Keratinocyte (primary cell): ENCODE data around the gene NT5C3A. TPM values are rescaled to one million over a fixed set of nuclear protein-coding genes. Genes with fewer than 3 reads are reported as not detected.

Experiments used
- DNase-seq: peaks from one replicate; pipeline ENCODE4 v3.0.0-alpha.2; 2011; ENCODE audit warnings: low read depth, missing footprints, low spot score
- FAIRE-seq: peaks from 2 replicates; lab custom pipeline; 2011; peaks lifted over from hg19 to GRCh38; lab: Jason Lieb, UNC
- H2AFZ ChIP-seq: 2 replicates; pipeline ENCODE4 v1.6.0; 2012; ENCODE audit warnings: low read length, control low read depth, inconsistent platforms; ENCODE audit not compliant: control insufficient read depth
- H3K27ac ChIP-seq: 2 replicates; pipeline ENCODE4 v1.5.1; 2011; ENCODE audit warnings: low read length; ENCODE audit not compliant: control insufficient read depth, insufficient read depth
- H3K27me3 ChIP-seq: 3 replicates; pipeline ENCODE4 v1.6.0; 2011; ENCODE audit warnings: low read length; ENCODE audit not compliant: control insufficient read depth, insufficient read depth; ENCODE audit errors: extremely low read depth
- H3K36me3 ChIP-seq, 2 experiments: 2 replicates in 1 of 2; 3 replicates in 1 of 2; pipeline ENCODE4 v1.5.1; 2011; ENCODE audit warnings: low read length in 2 of 2, mild to moderate bottlenecking in 1 of 2; ENCODE audit not compliant: control insufficient read depth in 2 of 2, insufficient read depth in 2 of 2; ENCODE audit errors: extremely low read depth in 1 of 2
- H3K4me1 ChIP-seq: 3 replicates; pipeline ENCODE4 v1.5.1; 2011; ENCODE audit warnings: low read length; ENCODE audit not compliant: control insufficient read depth, insufficient read depth; ENCODE audit errors: extremely low read depth
- H3K4me2 ChIP-seq: 3 replicates; pipeline ENCODE4 v1.6.0; 2011; ENCODE audit warnings: low read depth, low read length; ENCODE audit not compliant: control insufficient read depth, insufficient read depth; ENCODE audit errors: extremely low read depth
- H3K4me3 ChIP-seq, 3 experiments: fragments of 200-600 bp in 1 of 3; sonication (generic) in 1 of 3; 2 replicates in 2 of 3; 3 replicates in 1 of 3; pipeline ENCODE4 v1.5.1; 2011 to 2016; ENCODE audit warnings: low read length in 3 of 3, mild to moderate bottlenecking in 3 of 3, control low read depth in 2 of 3, inconsistent platforms in 1 of 3, low read depth in 1 of 3, mixed read lengths in 1 of 3, mixed run types in 1 of 3, moderate library complexity in 1 of 3; ENCODE audit not compliant: control insufficient read depth in 2 of 3, insufficient read depth in 2 of 3; ENCODE audit errors: extremely low read depth in 1 of 3
- H3K79me2 ChIP-seq: 2 replicates; pipeline ENCODE4 v1.6.0; 2012; ENCODE audit warnings: low read length; ENCODE audit not compliant: control insufficient read depth, insufficient read depth
- H3K9ac ChIP-seq: 3 replicates; pipeline ENCODE4 v1.6.0; 2011; ENCODE audit warnings: low read length; ENCODE audit not compliant: control insufficient read depth, insufficient read depth; ENCODE audit errors: extremely low read depth
- H3K9me1 ChIP-seq: 3 replicates; pipeline ENCODE4 v1.6.0; 2011; ENCODE audit warnings: low read length; ENCODE audit not compliant: control insufficient read depth, insufficient read depth; ENCODE audit errors: extremely low read depth
- H3K9me3 ChIP-seq: 2 replicates; pipeline ENCODE4 v1.5.1; 2012; ENCODE audit warnings: low read depth, low read length; ENCODE audit not compliant: control insufficient read depth
- H4K20me1 ChIP-seq: 3 replicates; pipeline ENCODE4 v1.6.0; 2011; ENCODE audit warnings: low read length; ENCODE audit not compliant: control insufficient read depth, insufficient read depth; ENCODE audit errors: extremely low read depth
- EZH2 ChIP-seq: IDR thresholded peaks from one replicate; pipeline ENCODE4 v1.6.1; 2012; ENCODE audit warnings: inconsistent platforms, mild to moderate bottlenecking, low read length, moderate library complexity
- dilution Hi-C: fragments of 300-500 bp; cut with MboI; formaldehyde crosslinking; loops from one replicate; pipeline ENCODE4 v1.7.0; 2020; ENCODE audit warnings: low sequenced_read_pairs; ENCODE audit not compliant: extremely low pct_ligation_motif_present
- polyA plus RNA-seq, 5 experiments: library from polyadenylated mRNA; depleted of rRNA in 3 of 5; stranded (reverse) in 3 of 5; stranded (forward) in 1 of 5; unstranded in 1 of 5; fragments of >200 nt; gene quantifications; 1 replicate in 1 of 5; 2 replicates in 3 of 5; 3 replicates in 1 of 5; pipeline versions ENCODE4 v1.2.1 to v1.2.3, GENCODE V29; 2011 to 2012; ENCODE audit warnings: missing spikeins in 2 of 5, low read depth in 1 of 5, low replicate concordance in 1 of 5
- TF ChIP-seq, protein P1 (sequence below), 3 experiments: IDR thresholded peaks in 1 of 3; conservative IDR thresholded peaks in 1 of 3; optimal IDR thresholded peaks in 1 of 3; 2 replicates in 2 of 3; 3 replicates in 1 of 3; pipeline versions ENCODE3 to v1.5.1; 2011; ENCODE audit warnings: low read length in 3 of 3, mild to moderate bottlenecking in 3 of 3, moderate library complexity in 2 of 3, control low read depth in 1 of 3, inconsistent platforms in 1 of 3; ENCODE audit not compliant: insufficient read depth in 2 of 3; ENCODE audit errors: extremely low read depth in 1 of 3

NT5C3A gene
- polyA plus RNA-seq, 1 donor (not counting 4 experiments of a cell fraction or from before 2014, with no cell fraction given), result 30.5 TPM

- Histone ChIP-seq H3K4me1 (peaks cover 16% of the 10 kb centered on the region), H3K36me3 (no peaks in the 10 kb centered on the region), H3K27ac (peak overlapping the region; percentile 30), H3K27me3 (no peaks in the 10 kb centered on the region), H3K9ac (no peak overlapping the region), H3K79me2 (peaks cover 81% of the 10 kb centered on the region), H3K4me3 (no peak overlapping the region), H3K9me3 (no peaks in the 10 kb centered on the region), H3K4me2 (no peak overlapping the region), H4K20me1 (no peaks in the 10 kb centered on the region), H2AFZ (no peak overlapping the region), H3K9me1 (no peaks in the 10 kb centered on the region)
- DNase-seq, result no peak
- no peak for FAIRE-seq
- dilution Hi-C loops, result no loop called here
- TF ChIP-seq EZH2, result no peak
- TF ChIP-seq, protein P1, sequence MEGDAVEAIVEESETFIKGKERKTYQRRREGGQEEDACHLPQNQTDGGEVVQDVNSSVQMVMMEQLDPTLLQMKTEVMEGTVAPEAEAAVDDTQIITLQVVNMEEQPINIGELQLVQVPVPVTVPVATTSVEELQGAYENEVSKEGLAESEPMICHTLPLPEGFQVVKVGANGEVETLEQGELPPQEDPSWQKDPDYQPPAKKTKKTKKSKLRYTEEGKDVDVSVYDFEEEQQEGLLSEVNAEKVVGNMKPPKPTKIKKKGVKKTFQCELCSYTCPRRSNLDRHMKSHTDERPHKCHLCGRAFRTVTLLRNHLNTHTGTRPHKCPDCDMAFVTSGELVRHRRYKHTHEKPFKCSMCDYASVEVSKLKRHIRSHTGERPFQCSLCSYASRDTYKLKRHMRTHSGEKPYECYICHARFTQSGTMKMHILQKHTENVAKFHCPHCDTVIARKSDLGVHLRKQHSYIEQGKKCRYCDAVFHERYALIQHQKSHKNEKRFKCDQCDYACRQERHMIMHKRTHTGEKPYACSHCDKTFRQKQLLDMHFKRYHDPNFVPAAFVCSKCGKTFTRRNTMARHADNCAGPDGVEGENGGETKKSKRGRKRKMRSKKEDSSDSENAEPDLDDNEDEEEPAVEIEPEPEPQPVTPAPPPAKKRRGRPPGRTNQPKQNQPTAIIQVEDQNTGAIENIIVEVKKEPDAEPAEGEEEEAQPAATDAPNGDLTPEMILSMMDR (optimal IDR thresholded peaks at IDR 0.05 in 1 of 3, IDR thresholded peaks at IDR 0.05 in 1 of 3, conservative IDR thresholded peaks at IDR 0.05 in 1 of 3; ENCODE audit: extremely low read depth in 1 of 3, insufficient read depth in 2 of 3, low read length in 3 of 3), result no peak
Observed at GRCh38 chr7:33043501-33044400, 18.8 kb downstream of the NT5C3A start.

GRCh38 chr7:33041631-33042428 is 20.7 kb downstream of the NT5C3A start:
- dilution Hi-C loops, result no loop called here
- Histone ChIP-seq H4K20me1 (no peaks in the 10 kb centered on the region), H3K79me2 (peaks cover 79% of the 10 kb centered on the region), H3K4me1 (peaks cover 16% of the 10 kb centered on the region), H3K9me3 (no peaks in the 10 kb centered on the region), H3K27ac (peak overlapping the region; percentile 53), H3K36me3 (no peaks in the 10 kb centered on the region), H3K9me1 (no peaks in the 10 kb centered on the region), H3K27me3 (no peaks in the 10 kb centered on the region), H2AFZ (no peak overlapping the region), H3K4me3 (no peak overlapping the region), H3K4me2 (no peak overlapping the region), H3K9ac (no peak overlapping the region)
- no peak for TF ChIP-seq EZH2
- TF ChIP-seq, protein P1 (optimal IDR thresholded peaks at IDR 0.05 in 1 of 3, IDR thresholded peaks at IDR 0.05 in 1 of 3, conservative IDR thresholded peaks at IDR 0.05 in 1 of 3; ENCODE audit: extremely low read depth in 1 of 3, insufficient read depth in 2 of 3, low read length in 3 of 3), result no peak
- DNase-seq (no peak), FAIRE-seq (no peak)
